OCI-LY1 (cell line): ENCODE data around the gene FKBP10.

ENCODE experiments used
- EZH2 ChIP-seq: fragments of 200-600 bp; sonication (generic), shearing (Covaris generic); IDR thresholded peaks from 2 replicates; pipeline ENCODE4 v1.8.0; 2017; ENCODE audit warnings: borderline replicate concordance, mixed run types, mild to moderate bottlenecking, antibody characterized with exemption, low read length, moderate library complexity, mixed read lengths
- TF ChIP-seq, protein P1 (sequence below): fragments of 200-600 bp; sonication (generic), shearing (Covaris generic); IDR thresholded peaks from 2 replicates; pipeline ENCODE4 v1.5.1; 2017; ENCODE audit warnings: mild to moderate bottlenecking, antibody characterized with exemption, low read length, moderate library complexity, mixed read lengths

DNA sequence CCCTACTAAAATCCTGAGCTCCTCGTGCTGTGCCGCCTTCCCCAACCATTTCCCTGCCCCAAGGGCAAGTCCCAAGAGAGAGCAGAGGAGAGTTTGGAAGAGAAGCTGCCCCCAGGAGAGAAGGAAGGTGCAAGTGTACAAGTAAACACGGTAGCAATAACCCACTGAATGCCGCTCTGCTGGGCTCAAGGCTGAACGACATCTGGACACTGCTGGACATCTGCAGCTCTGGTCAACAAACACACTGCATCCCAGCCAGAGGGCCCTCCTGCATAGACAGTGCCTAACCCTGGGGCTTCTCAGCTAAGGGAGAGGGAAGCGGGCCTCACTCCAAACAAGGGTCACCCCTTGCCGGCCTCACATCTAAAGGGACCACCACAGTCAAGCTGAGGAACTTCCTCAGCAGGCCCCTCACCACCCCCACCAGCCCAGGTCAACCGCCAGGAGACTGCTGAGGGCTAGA lies 39.0 kb upstream of the FKBP10 start:
- TF ChIP-seq, protein P1, sequence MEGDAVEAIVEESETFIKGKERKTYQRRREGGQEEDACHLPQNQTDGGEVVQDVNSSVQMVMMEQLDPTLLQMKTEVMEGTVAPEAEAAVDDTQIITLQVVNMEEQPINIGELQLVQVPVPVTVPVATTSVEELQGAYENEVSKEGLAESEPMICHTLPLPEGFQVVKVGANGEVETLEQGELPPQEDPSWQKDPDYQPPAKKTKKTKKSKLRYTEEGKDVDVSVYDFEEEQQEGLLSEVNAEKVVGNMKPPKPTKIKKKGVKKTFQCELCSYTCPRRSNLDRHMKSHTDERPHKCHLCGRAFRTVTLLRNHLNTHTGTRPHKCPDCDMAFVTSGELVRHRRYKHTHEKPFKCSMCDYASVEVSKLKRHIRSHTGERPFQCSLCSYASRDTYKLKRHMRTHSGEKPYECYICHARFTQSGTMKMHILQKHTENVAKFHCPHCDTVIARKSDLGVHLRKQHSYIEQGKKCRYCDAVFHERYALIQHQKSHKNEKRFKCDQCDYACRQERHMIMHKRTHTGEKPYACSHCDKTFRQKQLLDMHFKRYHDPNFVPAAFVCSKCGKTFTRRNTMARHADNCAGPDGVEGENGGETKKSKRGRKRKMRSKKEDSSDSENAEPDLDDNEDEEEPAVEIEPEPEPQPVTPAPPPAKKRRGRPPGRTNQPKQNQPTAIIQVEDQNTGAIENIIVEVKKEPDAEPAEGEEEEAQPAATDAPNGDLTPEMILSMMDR, result no peak
- no peak for TF ChIP-seq EZH2
